ENCODE results near the gene CELSR2.
"Not testable (repeated sequence)": the region's sequence is repeated elsewhere in the genome, so short reads cannot be mapped to it uniquely, and the experiment has no call there.

The CELSR2 gene, protein sequence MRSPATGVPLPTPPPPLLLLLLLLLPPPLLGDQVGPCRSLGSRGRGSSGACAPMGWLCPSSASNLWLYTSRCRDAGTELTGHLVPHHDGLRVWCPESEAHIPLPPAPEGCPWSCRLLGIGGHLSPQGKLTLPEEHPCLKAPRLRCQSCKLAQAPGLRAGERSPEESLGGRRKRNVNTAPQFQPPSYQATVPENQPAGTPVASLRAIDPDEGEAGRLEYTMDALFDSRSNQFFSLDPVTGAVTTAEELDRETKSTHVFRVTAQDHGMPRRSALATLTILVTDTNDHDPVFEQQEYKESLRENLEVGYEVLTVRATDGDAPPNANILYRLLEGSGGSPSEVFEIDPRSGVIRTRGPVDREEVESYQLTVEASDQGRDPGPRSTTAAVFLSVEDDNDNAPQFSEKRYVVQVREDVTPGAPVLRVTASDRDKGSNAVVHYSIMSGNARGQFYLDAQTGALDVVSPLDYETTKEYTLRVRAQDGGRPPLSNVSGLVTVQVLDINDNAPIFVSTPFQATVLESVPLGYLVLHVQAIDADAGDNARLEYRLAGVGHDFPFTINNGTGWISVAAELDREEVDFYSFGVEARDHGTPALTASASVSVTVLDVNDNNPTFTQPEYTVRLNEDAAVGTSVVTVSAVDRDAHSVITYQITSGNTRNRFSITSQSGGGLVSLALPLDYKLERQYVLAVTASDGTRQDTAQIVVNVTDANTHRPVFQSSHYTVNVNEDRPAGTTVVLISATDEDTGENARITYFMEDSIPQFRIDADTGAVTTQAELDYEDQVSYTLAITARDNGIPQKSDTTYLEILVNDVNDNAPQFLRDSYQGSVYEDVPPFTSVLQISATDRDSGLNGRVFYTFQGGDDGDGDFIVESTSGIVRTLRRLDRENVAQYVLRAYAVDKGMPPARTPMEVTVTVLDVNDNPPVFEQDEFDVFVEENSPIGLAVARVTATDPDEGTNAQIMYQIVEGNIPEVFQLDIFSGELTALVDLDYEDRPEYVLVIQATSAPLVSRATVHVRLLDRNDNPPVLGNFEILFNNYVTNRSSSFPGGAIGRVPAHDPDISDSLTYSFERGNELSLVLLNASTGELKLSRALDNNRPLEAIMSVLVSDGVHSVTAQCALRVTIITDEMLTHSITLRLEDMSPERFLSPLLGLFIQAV (N-terminal part only)

DNA sequence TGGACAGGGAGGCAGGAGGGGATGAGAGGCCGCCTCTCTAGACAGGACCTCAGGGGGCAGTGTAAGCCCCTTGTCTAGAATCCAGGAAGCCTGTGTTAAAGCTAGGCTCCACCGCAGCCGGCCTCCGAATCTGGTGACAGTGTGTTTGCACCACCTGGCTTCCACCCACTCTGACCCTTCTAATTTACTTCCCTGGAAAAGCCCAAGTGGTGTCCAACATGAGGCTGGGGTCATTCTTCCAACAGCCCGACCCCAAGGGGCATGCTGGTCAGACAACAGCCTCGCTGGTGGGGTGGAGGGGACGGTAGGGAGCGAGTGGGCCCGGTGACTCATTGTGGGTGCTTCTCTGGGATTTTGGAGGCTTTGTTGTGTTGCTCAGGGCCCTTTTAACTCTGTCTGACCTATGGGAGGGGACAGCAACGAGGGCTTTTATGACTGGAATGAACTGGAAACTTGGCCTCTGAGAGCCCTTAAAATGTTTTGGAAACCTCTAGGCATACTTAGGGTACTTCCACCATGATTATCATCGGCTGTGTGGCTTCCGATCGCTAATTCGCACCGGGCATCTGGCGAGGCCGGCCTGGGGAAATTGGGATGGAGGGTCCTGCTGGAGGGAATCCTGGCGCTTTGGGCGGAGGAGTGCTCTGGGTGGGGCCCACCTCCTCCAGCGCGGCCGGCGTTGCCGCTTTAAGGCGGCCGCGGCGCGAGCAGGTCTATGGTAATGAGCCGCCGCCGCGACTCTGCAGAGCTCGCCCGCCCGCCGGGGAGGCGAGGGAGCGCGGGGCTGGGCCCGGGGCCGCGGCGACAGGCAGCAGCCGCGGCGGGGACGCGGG lies at the start of gene CELSR2:
TSS of gene CELSR2 (plus strand) at position 743 of the 833 bp plus-strand sequence. CDS start 541 bp downstream, outside the sequence.
- no peak for DNase-seq

DNA sequence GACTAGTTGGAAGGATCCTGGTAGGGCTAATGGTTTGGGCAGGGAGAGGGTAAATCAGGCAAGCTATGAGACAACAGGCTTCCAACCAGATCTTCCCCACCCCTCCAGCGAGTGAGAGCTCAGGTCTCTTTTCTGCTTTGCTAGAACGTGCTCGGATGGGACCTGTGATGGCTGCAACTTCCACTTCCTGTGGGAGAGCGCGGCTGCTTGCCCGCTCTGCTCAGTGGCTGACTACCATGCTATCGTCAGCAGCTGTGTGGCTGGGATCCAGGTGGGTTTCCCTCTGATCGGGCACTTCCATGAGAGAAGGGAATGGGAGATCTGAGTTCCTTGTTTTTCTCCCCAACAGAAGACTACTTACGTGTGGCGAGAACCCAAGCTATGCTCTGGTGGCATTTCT lies 49.6 kb upstream of the CELSR2 start:
- DNase-seq, result no peak

DNA sequence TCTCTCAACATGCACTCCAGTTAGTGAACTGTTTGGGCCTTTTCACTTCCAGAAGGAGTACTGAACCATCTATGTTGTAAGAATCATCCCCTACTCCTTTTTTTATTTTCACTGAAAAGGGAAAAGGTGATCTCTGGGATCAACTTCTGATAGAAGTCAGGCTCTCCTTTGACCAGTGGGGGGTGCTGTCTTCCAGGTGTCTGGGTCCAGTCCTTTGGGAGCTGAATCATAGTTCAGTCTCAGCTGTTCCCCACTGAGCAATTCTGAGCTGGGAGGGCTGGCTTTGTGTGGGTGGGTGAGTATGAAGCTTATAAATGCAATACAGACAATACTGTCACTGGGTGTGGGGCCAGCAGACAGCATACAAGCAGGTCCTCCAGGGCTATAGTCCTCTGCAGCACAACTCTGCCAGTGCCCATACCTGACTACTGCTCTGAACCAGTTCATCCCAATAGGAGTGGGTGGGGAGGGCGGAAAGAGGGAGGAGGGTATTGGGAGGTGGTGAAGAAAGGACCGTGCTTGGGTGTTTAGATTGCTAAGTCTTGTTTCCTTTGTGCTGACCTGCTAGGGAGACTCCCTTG lies 48.1 kb upstream of the CELSR2 start:
- DNase-seq, result peak; percentile 27

DNA sequence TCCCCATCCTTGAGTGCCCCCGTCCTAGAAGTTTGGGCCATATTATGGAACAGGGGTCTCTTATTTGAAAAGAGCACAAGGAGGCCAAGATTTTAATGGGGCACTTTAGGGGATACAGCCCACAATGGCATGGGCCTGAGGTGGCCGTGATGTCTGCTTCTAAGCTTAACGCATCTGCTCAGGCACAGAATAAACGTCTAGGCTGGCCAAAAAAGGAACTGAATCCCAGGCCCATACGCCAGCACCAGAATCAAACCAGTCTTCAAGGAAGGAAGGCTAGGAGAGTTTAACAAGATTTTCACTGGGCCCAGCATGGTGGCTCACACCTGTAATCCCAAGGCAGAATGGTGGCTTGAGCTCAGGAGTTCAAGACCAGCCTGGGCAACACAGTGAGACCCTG lies 44.9 kb upstream of the CELSR2 start:
- no peak for DNase-seq

DNA sequence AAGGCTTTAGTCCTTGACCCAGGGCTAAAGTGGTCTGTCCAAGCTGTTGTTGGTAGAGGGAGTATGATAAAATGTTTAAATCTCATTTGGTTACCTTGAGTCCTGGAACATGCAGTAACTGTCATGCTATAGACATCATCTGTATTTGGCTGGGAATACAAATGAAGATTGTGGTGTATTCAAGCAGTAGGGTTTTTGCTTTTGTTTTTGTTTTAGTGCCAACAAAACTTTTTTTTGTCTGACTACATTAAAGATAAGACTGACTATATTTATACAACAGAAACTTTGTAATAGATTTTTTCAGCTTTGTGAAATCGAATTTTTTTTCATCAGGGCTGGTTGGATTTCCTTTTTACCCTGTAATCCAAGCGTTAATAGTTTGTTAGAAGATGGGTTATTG lies 43.0 kb upstream of the CELSR2 start:
- no peak for DNase-seq

GRCh38 chr1:109207467-109208103 lies 41.8 kb upstream of the CELSR2 start:
- no peak for DNase-seq

- DNase-seq, result no peak
These were observed 40.9 kb upstream of the CELSR2 start for GRCh38 chr1:109208394-109208793.

GRCh38 chr1:109208836-109209463 lies 40.4 kb upstream of the CELSR2 start:
- no peak for DNase-seq

DNA sequence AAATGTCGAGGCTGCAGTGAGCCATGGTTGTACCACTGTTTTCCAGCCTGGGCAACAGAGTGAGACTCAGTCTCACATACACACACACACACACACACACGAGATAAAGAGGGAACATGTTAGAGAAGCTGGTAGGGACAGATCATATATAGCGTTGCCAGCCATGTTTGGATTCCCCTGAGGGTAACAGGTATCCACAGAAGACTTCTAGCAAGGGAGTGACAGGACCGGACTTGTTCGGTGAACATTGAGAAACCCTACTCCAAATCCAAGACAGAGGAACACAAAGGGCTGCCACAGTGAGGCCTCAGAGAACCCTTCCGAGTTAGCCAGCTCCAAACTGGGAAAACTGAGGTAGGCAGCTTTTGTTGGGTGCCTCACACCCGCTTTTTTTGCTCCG lies 39.3 kb upstream of the CELSR2 start:
- no peak for DNase-seq

GRCh38 chr1:109213345-109213823 lies 36.0 kb upstream of the CELSR2 start:
- DNase-seq, result no peak

- DNase-seq, result peak; percentile 86
These were observed 35.3 kb upstream of the CELSR2 start, which contains the start of gene SARS1 for GRCh38 chr1:109213824-109214693. SARS1 (plus strand) TSS chr1:109213918; CDS start chr1:109213993, 75 bp downstream.

DNA sequence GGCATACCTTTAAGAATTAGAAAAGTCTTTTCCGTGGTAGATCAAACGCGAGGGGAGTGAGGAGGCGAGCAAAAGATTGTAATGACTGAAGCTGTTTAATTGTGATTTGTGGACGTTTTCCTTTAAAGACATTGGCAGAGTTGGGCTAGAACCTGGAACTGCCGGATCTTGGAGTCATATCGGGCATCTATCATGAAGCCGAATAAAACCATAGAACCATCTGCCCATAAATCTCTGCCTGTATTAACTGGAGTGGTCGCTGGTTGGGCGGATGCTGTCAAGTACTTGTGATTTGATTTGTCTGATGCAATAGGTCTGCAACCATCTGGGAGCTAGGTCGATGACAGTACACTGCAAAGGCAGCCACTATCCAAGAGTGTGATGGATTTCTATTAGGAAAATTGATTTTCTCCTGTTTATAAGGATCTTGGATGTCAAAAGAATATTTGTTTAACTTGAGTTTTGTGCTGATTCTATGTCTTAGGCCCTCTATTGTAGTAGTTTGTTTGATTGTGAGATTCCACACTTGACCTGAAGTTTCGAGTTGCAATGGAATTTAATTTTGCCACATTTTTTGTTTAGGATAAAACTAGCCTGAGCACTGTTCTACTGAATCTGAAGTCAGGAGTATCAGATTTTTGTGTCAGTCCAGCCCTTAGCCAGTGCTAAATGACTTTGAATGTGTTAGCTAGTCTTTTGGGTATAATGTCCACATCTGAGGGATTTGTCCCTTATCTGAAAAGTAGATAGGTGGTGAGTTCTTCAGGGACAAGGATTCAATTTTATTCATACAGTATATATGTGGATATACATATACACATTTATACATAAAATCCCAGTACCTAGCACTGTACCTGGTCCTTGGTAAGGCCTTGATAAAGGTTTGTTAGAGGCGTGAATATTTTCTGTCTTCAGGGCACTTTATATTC lies 34.4 kb upstream of the CELSR2 start:
- DNase-seq, result peak; percentile 45

- DNase-seq, result no peak
These were observed 32.7 kb upstream of the CELSR2 start for GRCh38 chr1:109216662-109217061.

DNA sequence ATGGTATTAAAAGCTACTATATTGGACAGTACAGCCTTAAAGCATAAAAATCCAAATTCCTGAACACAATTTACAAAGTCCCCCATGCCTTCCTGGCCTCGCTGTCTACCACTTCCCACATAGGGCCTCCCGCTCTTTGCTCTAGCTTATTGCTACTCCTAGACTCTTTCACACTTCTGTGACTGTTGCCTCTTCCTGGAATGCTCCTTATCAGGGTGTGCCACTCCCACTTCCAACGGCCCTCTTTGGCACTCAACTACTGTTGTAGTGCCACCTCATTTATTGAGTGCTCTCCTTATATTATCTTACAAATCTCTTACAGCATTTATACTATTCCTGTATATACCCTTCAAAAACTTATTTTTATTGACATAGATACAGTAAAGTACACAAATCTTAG lies 30.8 kb upstream of the CELSR2 start:
- no peak for DNase-seq

GRCh38 chr1:109221201-109221600 lies 28.1 kb upstream of the CELSR2 start:
- DNase-seq, result not testable (repeated sequence)

- DNase-seq, result no peak
These were observed 24.0 kb upstream of the CELSR2 start for GRCh38 chr1:109225308-109225707.

GRCh38 chr1:109225711-109226445 lies 23.5 kb upstream of the CELSR2 start:
- no peak for DNase-seq

GRCh38 chr1:109228167-109228566 lies 21.2 kb upstream of the CELSR2 start:
- DNase-seq, result no peak
